HG03159 (cell line): ENCODE data around the gene PLEKHO2.

Experiments
- ATAC-seq: cut with Tn5 transposase; IDR thresholded peaks from one replicate; pipeline ENCODE4 v1.9.1; 2021; ENCODE audit warnings: mild to moderate bottlenecking, moderate library complexity; ENCODE audit not compliant: unreplicated experiment

The PLEKHO2 gene

GRCh38 chr15:64825431-64826294, 16.1 kb upstream of the PLEKHO2 start, which contains the start of gene PIF1:
PIF1 (minus strand) TSS chr15:64825647; CDS start chr15:64824335, 1,312 bp downstream.
- ATAC-seq, result peak; percentile 83

GRCh38 chr15:64828985-64829384, 12.7 kb upstream of the PLEKHO2 start:
- ATAC-seq, result no peak

- ATAC-seq, result no peak
These were observed 8.0 kb upstream of the PLEKHO2 start for GRCh38 chr15:64833690-64834089.

- peak; percentile 19 for ATAC-seq
These were observed 5.6 kb upstream of the PLEKHO2 start for GRCh38 chr15:64836023-64836536.

GRCh38 chr15:64837502-64837901, 4.2 kb upstream of the PLEKHO2 start:
- no peak for ATAC-seq

- no peak for ATAC-seq
These were observed 713 bp upstream of the PLEKHO2 start for GRCh38 chr15:64841060-64841343.

GRCh38 chr15:64842096-64842939, 603 bp downstream of the PLEKHO2 start:
- ATAC-seq, result peak; percentile 3

GRCh38 chr15:64842986-64843561, 1.4 kb downstream of the PLEKHO2 start:
- ATAC-seq, result no peak

GRCh38 chr15:64843991-64844390, 2.3 kb downstream of the PLEKHO2 start:
- no peak for ATAC-seq

GRCh38 chr15:64844576-64845145, 2.9 kb downstream of the PLEKHO2 start:
- no peak for ATAC-seq

GRCh38 chr15:64845183-64845611, 3.5 kb downstream of the PLEKHO2 start:
- ATAC-seq, result no peak

- ATAC-seq, result no peak
These were observed 4.3 kb downstream of the PLEKHO2 start for GRCh38 chr15:64845831-64846595.

GRCh38 chr15:64847016-64847415, 5.3 kb downstream of the PLEKHO2 start:
- no peak for ATAC-seq

- ATAC-seq, result no peak
These were observed 5.7 kb downstream of the PLEKHO2 start for GRCh38 chr15:64847448-64847847.

GRCh38 chr15:64847876-64848716, 6.4 kb downstream of the PLEKHO2 start:
- ATAC-seq, result no peak

- no peak for ATAC-seq
These were observed 9.2 kb downstream of the PLEKHO2 start for GRCh38 chr15:64850778-64851502.

GRCh38 chr15:64851503-64851840, 9.8 kb downstream of the PLEKHO2 start:
- no peak for ATAC-seq

- ATAC-seq, result no peak
These were observed 12.3 kb downstream of the PLEKHO2 start for GRCh38 chr15:64854041-64854440.

- ATAC-seq, result no peak
These were observed 12.8 kb downstream of the PLEKHO2 start for GRCh38 chr15:64854526-64854925.
